ACC112 (cell line): ENCODE measurements around the gene RNFT1.
"Not testable (repeated sequence)": the region's sequence is repeated elsewhere in the genome, so short reads cannot be mapped to it uniquely, and the experiment has no call there.

Source experiments
- H2AFZ ChIP-seq: fragments of 200-600 bp; sonication (generic); one replicate; pipeline ENCODE4 v1.6.0; 2017; ENCODE audit warnings: antibody characterized with exemption, low read length; ENCODE audit not compliant: unreplicated experiment
- H3K27ac ChIP-seq: fragments of 200-600 bp; sonication (generic); 2 replicates; pipeline ENCODE4 v1.5.1; 2014; ENCODE audit warnings: low read depth, mild to moderate bottlenecking, antibody characterized with exemption, low read length, moderate library complexity
- H3K27me3 ChIP-seq: fragments of 200-600 bp; sonication (generic); 2 replicates; pipeline ENCODE4 v1.6.1; 2014; ENCODE audit warnings: mild to moderate bottlenecking, antibody characterized with exemption, low read length, moderate library complexity, mixed read lengths; ENCODE audit not compliant: insufficient read depth
- H3K36me3 ChIP-seq: fragments of 200-600 bp; sonication (generic); 2 replicates; pipeline ENCODE4 v1.6.1; 2016; ENCODE audit warnings: mild to moderate bottlenecking, antibody characterized with exemption, low read length, moderate library complexity, mixed read lengths; ENCODE audit not compliant: insufficient read depth
- H3K4me1 ChIP-seq: fragments of 200-600 bp; sonication (generic); one replicate; pipeline ENCODE4 v1.6.1; 2016; ENCODE audit warnings: low read length, mixed read lengths; ENCODE audit not compliant: insufficient read depth, unreplicated experiment, control insufficient read depth
- H3K4me3 ChIP-seq: fragments of 200-600 bp; sonication (generic); 2 replicates; pipeline ENCODE4 v1.5.1; 2014; ENCODE audit warnings: mild to moderate bottlenecking, low read depth, low read length
- H3K79me2 ChIP-seq: fragments of 200-600 bp; sonication (generic); one replicate; pipeline ENCODE4 v1.6.0; 2016; ENCODE audit warnings: low read length; ENCODE audit not compliant: control insufficient read depth, unreplicated experiment, insufficient read depth

RNFT1 gene

DNA sequence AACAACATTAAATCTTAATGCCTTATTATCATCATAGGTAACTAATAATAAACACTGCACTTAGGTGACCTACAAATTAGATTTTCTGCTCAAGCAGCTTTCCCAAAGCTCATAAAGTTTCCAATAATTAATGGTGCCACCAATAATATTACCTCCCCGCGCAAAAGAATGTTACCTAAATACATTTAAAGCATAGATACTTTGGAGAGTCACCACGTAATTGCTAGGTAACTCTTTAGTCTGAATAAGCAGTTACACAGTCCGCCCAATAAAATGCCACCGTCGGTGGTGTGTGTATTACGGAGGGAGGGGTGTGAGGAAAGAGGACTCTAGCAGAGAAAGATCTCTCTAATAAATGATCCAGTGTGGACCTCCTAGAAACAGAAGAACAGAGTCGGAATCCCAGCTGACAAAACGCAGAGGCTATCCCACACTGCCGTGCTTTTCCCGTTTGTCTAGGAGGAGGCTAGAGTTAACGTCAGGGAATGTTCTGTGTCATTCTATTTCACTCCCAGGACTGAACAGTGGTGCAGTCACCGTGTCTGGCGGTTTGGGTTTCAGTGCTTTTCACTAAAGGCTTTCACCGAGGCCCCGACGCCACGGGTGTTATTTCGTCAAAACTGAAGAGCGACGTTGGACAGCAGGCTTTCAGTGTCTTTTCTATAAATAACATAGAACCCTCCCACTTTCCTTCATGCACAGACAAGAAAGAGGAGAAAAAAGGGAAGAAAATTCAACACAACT lies 630 bp downstream of the RNFT1 start:
- Histone ChIP-seq H3K4me3 (peak overlapping the region; percentile 91), H2AFZ (peak overlapping the region; percentile 99), H3K4me1 (peaks cover 16% of the 10 kb centered on the region), H3K79me2 (peaks cover 8% of the 10 kb centered on the region), H3K27ac (peak overlapping the region; percentile 71), H3K36me3 (0 out of 2 replicates have a peak, but pooled peaks cover 3% of the 10 kb centered on the region), H3K27me3 (no peaks in the 10 kb centered on the region)

GRCh38 chr17:59962739-59963318 lies 1.7 kb downstream of the RNFT1 start:
- Histone ChIP-seq H3K27ac (no peak overlapping the region), H3K4me3 (peak overlapping the region; percentile 91), H3K36me3 (0 out of 2 replicates have a peak, but pooled peaks cover 6% of the 10 kb centered on the region), H2AFZ (no peak overlapping the region), H3K27me3 (no peaks in the 10 kb centered on the region), H3K79me2 (peaks cover 8% of the 10 kb centered on the region), H3K4me1 (peaks cover 16% of the 10 kb centered on the region)

DNA sequence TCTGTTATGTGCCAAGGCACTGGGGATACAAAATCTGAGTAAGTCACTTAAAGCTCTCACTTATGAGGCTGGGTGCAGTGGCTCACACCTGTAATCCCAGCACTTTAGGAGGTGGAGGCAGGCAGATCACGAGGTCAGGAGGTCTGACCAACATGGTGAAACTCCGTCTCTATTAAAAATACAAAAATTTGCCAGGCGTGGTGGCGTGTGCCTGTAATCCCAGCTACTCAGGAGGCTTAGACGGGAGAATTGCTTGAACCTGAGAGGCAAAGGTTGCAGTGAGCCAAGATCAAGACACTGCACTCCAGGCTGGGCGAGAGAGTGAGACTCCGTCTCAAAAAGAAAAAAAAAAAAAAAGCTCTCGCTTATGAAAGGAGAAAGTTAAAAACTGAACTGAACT lies 5.0 kb downstream of the RNFT1 start:
- not testable (repeated sequence) for H2AFZ ChIP-seq, H3K79me2 ChIP-seq, H3K27ac ChIP-seq, H3K27me3 ChIP-seq, H3K4me3 ChIP-seq
- Histone ChIP-seq H3K4me1 (peaks cover 12% of the 10 kb centered on the region), H3K36me3 (peaks cover 14% of the 10 kb centered on the region)

DNA sequence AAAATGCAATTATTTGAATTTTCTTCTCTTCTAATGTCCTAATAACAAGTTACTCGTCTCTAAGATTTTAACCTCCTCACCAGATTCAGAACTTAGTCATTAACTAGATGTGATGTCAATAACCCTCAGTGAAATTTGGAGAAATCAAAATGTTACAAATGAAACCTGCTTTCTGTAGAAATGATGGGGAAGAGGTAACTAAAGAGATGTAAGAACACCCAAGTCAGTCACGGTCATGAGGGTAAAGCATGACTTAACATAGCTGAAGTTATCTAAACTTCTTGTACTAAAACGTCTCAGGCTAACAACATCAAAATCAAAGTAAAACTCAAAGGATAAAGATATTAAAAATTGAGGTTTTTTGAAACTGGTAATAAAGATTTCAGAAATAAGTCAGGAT lies 9.7 kb downstream of the RNFT1 start:
- Histone ChIP-seq H3K27me3 (no peaks in the 10 kb centered on the region), H3K79me2 (no peaks in the 10 kb centered on the region), H2AFZ (no peak overlapping the region)

GRCh38 chr17:59950049-59950448 lies 14.5 kb downstream of the RNFT1 start:
- Histone ChIP-seq H3K4me1 (no peaks in the 10 kb centered on the region), H3K36me3 (peaks cover 12% of the 10 kb centered on the region), H2AFZ (no peak overlapping the region), H3K4me3 (no peak overlapping the region), H3K27me3 (no peaks in the 10 kb centered on the region), H3K79me2 (no peaks in the 10 kb centered on the region), H3K27ac (no peak overlapping the region)

More for the DNA sequence above, 9.7 kb downstream of the RNFT1 start:
- Histone ChIP-seq H3K4me3 (no peak overlapping the region), H3K27ac (no peak overlapping the region), H3K36me3 (peaks cover 12% of the 10 kb centered on the region), H3K4me1 (no peaks in the 10 kb centered on the region)

- peaks cover 16% of the 10 kb centered on the region for H3K36me3 ChIP-seq
- H3K4me1 ChIP-seq, H3K79me2 ChIP-seq, H2AFZ ChIP-seq, H3K27me3 ChIP-seq, H3K27ac ChIP-seq, H3K4me3 ChIP-seq: not testable (repeated sequence)
Measured at GRCh38 chr17:59947310-59947709, 17.2 kb downstream of the RNFT1 start.

GRCh38 chr17:59946433-59946832 lies 18.1 kb downstream of the RNFT1 start:
- not testable (repeated sequence) for H3K27me3 ChIP-seq, H3K27ac ChIP-seq, H3K4me1 ChIP-seq, H3K79me2 ChIP-seq, H2AFZ ChIP-seq, H3K4me3 ChIP-seq
- H3K36me3 ChIP-seq: peaks cover 18% of the 10 kb centered on the region

- Histone ChIP-seq H3K4me3 (no peak overlapping the region), H3K27me3 (no peaks in the 10 kb centered on the region), H3K36me3 (peaks cover 10% of the 10 kb centered on the region; the same call in 1 of the 2 replicates), H3K79me2 (no peaks in the 10 kb centered on the region), H3K4me1 (no peaks in the 10 kb centered on the region), H3K27ac (no peak overlapping the region), H2AFZ (no peak overlapping the region)
Measured at GRCh38 chr17:59941131-59941530, 23.4 kb downstream of the RNFT1 start.

- not testable (repeated sequence) for H3K4me1 ChIP-seq, H2AFZ ChIP-seq, H3K79me2 ChIP-seq, H3K36me3 ChIP-seq, H3K4me3 ChIP-seq, H3K27ac ChIP-seq, H3K27me3 ChIP-seq
Measured at GRCh38 chr17:59940697-59941096, 23.8 kb downstream of the RNFT1 start.

GRCh38 chr17:59933317-59933716 lies 31.2 kb downstream of the RNFT1 start:
- H3K27me3 ChIP-seq, H3K27ac ChIP-seq, H3K79me2 ChIP-seq, H3K4me3 ChIP-seq, H3K4me1 ChIP-seq, H2AFZ ChIP-seq: not testable (repeated sequence)
- H3K36me3 ChIP-seq: peaks cover 13% of the 10 kb centered on the region

DNA sequence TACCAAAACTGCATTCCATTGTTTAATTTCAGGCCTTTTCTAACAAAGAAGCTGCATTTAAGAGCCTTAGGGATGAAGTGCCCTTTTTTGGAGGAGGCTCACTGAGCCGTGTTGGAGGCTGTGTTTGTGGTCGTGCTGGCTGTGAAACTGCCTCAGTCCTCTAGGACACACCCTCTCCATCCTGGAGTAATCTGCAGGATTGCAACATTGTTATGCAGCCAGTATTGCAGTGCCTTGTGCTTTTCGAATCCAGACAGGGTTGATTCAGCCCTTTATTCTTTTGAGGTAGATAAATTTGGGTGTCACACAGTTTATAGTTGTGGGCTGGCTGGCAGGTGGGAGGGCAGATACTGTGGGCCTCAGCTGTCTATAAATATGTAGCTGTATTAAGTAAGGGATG lies 33.8 kb downstream of the RNFT1 start:
- H2AFZ ChIP-seq, H3K4me1 ChIP-seq, H3K4me3 ChIP-seq, H3K79me2 ChIP-seq, H3K27ac ChIP-seq, H3K27me3 ChIP-seq: not testable (repeated sequence)
- H3K36me3 ChIP-seq: peaks cover 13% of the 10 kb centered on the region
